NCI-H2107 treated with DMSO at 0.1 percent for 48 hours (cell line): ENCODE results near the gene C19orf25.
A peak's percentile ranks its signal among the peaks of the same experiment; 100 is the strongest.

Experiments used
- DNase-seq: peaks from one replicate; lab custom pipeline; 2025; ENCODE audit not compliant: unreplicated experiment; lab: John Stamatoyannopoulos, UW

Gene C19orf25

DNA sequence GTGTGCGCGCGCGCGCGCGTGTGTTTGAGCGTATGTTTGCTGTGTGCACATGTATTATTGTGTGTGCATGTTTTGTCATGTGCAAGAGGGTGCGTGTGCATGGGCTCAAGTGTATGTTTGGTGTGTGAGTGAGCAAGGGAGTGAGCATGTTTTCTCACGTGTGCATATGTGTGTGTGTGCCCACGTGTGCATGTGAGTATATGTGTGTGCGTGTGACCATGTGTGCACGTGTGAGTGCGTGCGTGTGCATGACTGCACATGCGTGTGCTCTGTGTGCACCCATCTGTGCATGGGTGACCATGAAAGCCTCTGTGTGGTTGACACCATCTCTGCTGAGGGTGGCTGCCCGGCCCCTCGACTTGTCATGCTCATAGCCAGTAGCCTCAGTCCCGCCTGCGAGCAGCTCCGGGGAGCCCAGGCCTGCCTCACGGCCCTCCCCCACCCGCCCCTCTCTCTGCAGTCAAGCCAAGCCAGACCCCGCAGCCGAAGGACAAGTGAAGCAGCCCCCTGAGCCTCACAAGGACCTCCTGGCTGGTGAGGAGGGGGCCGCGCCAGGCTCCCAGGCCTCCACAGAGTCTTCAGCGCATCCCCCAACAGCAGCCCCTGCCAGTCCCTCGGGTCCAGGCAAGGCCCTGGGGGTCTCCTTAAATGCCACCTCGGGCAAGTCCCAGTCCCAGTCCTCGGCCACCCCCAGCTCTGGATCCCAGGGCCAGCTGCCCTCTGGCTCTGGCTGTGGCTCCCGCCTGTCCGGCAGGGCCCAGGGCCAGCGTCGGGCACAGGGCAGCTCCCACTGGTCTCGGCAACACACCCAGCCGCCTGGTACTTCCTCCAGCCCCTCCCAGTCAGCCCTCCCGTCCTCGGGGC is 17.9 kb upstream of the C19orf25 start:
- DNase-seq = no peak

- no peak for DNase-seq
These were observed 17.0 kb upstream of the C19orf25 start for GRCh38 chr19:1495799-1496713.

GRCh38 chr19:1495051-1495798 is 16.2 kb upstream of the C19orf25 start:
- no peak for DNase-seq

- no peak for DNase-seq
These were observed 15.2 kb upstream of the C19orf25 start for GRCh38 chr19:1494115-1494815.

DNA sequence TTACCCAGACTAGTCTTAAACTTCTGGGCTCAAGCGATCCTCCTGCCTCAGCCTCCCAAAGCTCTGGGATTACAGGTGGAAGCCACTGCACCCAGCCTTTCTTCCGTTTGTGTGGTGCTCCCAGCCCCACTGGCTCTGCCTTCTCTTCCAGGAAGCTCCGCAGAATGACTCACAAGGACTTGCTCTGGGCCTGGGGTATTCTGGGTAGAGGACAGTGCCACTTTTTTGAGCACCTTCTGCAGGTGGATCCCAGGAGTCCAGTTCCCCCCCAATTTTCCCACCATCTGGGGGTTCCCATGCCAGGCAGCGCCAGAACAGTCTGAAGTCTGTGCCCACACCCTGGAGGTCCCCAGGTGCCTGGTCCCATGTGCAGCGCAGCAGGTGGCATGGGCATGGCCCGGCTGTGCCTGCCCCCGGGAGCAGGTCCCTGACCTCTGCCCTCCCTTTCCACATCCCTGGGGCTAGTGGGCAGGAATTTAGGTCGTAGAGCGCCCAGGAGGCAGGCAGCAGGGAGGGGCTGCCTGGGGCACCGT is 13.5 kb upstream of the C19orf25 start:
- no peak for DNase-seq

DNA sequence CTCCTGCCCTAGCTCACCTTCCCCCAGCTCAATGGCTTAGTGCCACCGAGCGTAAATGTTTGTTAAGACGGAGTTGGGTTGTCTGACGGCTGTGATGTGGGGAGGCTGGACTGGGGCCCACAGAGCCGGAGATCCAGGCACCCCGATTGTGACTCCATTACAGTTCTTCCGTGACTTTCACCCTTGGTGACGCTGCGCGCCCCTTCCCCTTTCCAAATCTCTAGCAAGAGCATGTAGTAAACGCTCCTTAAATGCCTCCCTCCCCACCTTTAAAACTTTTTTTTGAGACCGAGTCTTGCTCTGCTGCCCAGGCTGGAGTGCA is 12.8 kb upstream of the C19orf25 start:
- DNase-seq = no peak

DNA sequence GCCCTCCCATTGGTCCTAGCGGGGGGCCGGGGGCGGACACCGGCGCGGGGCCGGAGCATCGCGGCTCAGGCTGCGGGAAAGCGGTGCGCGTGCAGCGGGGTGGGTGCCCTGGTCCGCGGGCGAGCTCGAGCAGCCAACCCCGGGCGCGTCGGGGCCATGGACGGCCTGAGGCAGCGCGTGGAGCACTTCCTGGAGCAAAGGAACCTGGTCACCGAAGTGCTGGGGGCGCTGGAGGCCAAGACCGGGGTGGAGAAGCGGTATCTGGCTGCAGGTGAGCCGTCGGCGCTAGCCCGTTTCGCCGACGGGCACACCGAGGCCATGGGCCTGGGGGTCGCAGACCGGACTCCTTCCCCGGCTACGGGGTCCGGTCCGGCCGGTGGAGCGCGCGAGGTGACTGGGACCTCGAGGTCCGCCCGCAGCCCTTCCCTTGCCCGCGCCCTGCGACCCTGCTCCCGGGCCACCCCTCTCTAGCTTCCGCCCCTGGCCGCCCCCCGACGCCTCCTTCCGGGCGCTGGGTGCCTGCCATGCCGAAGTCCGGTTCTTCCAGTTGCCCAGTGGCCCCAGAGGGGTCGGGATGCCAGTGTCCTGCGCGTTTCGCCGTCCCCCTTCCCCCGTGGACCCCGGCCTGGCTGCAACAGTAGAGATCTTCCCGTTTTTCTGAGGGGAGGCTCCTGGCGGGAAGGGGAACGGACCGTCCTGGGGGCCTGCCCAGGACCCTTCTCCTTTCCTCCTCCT is 12.3 kb upstream of the C19orf25 start, which contains the start of gene REEP6:
TSS of gene REEP6 (plus strand) at position 68 of the 735 bp plus-strand sequence. CDS start at position 157, 89 bp downstream.
- DNase-seq = no peak

GRCh38 chr19:1490311-1491113 is 11.5 kb upstream of the C19orf25 start, which contains the start of gene PCSK4:
Gene PCSK4, minus strand, starts transcription at chr19:1490350. Its CDS starts 4 bp downstream, at chr19:1490346.
- DNase-seq = peak; percentile 99

DNA sequence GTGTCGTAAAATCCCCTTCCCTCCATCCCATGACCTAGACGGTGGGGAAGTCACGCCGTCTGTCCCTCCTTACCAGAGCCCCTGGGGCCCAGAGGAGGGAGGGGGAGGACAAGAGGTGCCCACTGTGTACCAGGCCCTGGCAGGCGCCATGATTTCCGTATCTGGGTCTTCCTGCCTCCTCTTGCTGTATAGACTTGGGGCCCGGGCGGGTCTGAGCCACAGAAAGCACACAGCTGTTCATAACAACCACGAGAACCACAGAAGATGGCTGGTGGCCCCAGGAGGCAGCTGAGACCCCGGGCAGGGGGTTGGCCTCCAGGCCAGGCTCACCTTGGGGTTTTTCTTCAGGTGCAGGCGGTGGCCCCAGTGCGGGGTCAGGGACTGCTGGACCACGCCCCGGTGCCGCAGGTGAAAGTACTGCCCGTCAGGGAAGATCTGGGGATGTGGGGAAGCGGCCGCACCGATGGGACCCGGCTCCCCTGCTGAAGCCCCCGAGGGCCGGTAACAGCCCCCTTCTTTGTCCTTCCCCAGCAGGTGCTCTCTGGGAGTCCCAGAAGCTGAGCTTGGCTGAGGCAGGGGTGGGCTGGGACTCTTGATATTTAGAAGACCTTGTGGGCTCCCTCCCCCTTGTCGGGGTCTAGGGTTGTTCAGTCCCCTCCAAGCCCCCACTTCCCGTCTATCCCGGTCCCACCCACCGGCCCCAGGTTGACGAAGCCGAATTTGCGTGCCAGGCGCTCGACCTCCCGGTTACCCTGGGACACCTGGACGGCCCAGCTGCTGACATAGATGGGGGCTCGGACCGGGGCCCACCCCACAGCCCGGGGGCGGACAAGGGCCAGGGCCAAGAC is 10.7 kb upstream of the C19orf25 start:
- no peak for DNase-seq

DNA sequence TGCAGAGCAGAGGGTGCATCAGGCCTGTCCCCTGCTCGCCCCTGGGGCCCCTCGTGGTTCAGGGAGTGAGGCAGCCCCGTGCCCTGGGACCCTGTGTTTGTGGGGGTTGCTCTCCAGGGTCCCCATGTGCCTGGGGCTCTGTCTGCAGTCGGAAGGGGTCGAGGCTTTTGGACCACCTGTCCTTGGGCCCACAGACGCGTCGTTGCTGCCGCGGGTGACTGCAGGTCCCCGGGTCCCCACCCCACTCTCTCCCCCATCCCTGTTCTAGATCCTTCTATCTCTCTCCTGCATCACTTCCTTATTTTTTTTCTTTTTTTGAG is 9.2 kb upstream of the C19orf25 start:
- DNase-seq = no peak

GRCh38 chr19:1487576-1488281 is 8.7 kb upstream of the C19orf25 start:
- no peak for DNase-seq

DNA sequence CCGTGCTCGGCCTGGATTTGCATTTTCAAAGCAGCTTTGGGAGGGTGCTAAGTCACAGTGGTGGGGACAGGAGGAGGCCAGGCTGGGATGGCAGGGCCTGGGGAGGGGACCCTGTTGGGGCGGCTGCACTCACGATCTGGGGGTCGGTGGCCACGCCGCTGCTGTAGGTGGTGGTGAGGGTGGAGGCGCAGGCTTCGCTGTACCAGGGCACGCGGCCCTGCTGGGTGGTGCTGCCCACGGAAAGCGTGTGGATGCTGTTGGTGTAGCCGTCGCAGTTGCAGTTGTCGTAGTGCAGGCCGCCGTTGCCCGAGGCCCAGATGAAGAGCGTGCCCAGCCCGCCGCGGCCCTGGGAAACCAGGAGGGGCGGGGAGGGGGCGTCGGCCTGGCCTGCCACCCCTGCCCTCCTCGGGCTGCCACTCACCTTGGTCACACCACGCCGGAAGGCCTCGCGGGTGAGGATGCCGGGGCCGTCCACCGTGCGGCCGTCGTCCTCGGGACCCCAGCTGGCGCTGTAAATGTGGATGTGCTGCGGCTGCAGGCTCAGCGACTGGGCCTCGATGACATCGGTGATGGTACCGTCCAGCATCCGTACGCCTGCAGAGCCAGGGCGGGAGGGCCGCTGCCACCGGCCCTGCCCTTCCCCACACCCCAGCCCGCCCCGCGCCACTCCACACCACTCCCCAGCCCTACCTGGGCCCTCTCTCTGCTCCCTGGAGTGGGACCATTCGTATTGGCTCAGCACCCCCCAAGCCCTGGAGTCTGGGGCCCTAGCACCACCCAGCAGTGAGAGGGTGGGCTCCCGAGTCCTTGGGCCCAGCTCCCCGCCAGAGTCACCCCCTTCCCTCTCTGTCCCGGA is 7.9 kb upstream of the C19orf25 start:
- DNase-seq = no peak

GRCh38 chr19:1483979-1484428 is 5.0 kb upstream of the C19orf25 start:
- DNase-seq = no peak

GRCh38 chr19:1483131-1483978 is 4.3 kb upstream of the C19orf25 start:
- DNase-seq = no peak

GRCh38 chr19:1482361-1483130 is 3.5 kb upstream of the C19orf25 start:
- no peak for DNase-seq
